Progenitor cell of endocrine pancreas (in vitro differentiated cells): Measurements from ENCODE around the gene DCBLD1. TPM values are rescaled to one million over a fixed set of nuclear protein-coding genes. Genes with fewer than 3 reads are reported as not detected.
A peak's percentile ranks its signal among the peaks of the same experiment; 100 is the strongest.

ENCODE experiments used
- DNase-seq: peaks from one replicate; pipeline ENCODE4 v3.0.0; 2021; ENCODE audit warnings: low spot score; ENCODE audit not compliant: unreplicated experiment
- H3K27ac Mint-ChIP-seq: 2 replicates; pipeline ENCODE4 v1.8.0; 2021; ENCODE audit warnings: mild to moderate bottlenecking, moderate library complexity, mixed read lengths
- H3K27me3 Mint-ChIP-seq: 2 replicates; pipeline ENCODE4 v1.8.0; 2021; ENCODE audit warnings: mixed read lengths
- H3K36me3 Mint-ChIP-seq: 2 replicates; pipeline ENCODE4 v1.8.0; 2022; ENCODE audit warnings: mixed read lengths; ENCODE audit not compliant: insufficient read depth
- H3K4me1 Mint-ChIP-seq: 2 replicates; pipeline ENCODE4 v1.8.0; 2021; ENCODE audit warnings: low read depth, mixed read lengths
- H3K4me3 Mint-ChIP-seq: 2 replicates; pipeline ENCODE4 v1.8.0; 2021; ENCODE audit warnings: low read depth, mild to moderate bottlenecking, moderate library complexity, mixed read lengths
- H3K9me3 Mint-ChIP-seq: 2 replicates; pipeline ENCODE4 v1.8.0; 2021; ENCODE audit warnings: low read depth, mixed read lengths
- CTCF ChIP-seq: fragments of 200-600 bp; sonication (generic); IDR thresholded peaks from one replicate; pipeline ENCODE4 v1.5.0; 2021; ENCODE audit warnings: antibody characterized with exemption, mild to moderate bottlenecking; ENCODE audit not compliant: unreplicated experiment
- total RNA-seq: library from RNA; stranded (reverse); gene quantifications from 2 replicates; pipeline ENCODE4 v1.2.1, GENCODE V29; 2021

DCBLD1 gene
- total RNA-seq, 1 donor from 2014 or later: 37.4 TPM

GRCh38 chr6:117446861-117447260 is 35.6 kb upstream of the DCBLD1 start:
- Mint-ChIP-seq H3K36me3 (no peaks in the 10 kb centered on the region), H3K4me1 (peaks cover 31% of the 10 kb centered on the region), H3K9me3 (no peaks in the 10 kb centered on the region), H3K27ac (peak overlapping the region; percentile 2), H3K4me3 (no peak overlapping the region), H3K27me3 (no peaks in the 10 kb centered on the region)
- DNase-seq: no peak
- TF ChIP-seq CTCF: no peak

- Mint-ChIP-seq H3K36me3 (no peaks in the 10 kb centered on the region), H3K4me3 (no peak overlapping the region), H3K27me3 (no peaks in the 10 kb centered on the region), H3K27ac (no peak overlapping the region), H3K9me3 (no peaks in the 10 kb centered on the region), H3K4me1 (peaks cover 33% of the 10 kb centered on the region)
- TF ChIP-seq CTCF: no peak
- DNase-seq: no peak
Measured at GRCh38 chr6:117448011-117448410, 34.5 kb upstream of the DCBLD1 start.

- Mint-ChIP-seq H3K27ac (no peak overlapping the region), H3K4me1 (peaks cover 33% of the 10 kb centered on the region), H3K36me3 (no peaks in the 10 kb centered on the region), H3K9me3 (no peaks in the 10 kb centered on the region), H3K27me3 (no peaks in the 10 kb centered on the region), H3K4me3 (no peak overlapping the region)
- TF ChIP-seq CTCF: no peak
- no peak for DNase-seq
Measured at GRCh38 chr6:117448732-117449485, 33.6 kb upstream of the DCBLD1 start.

GRCh38 chr6:117449549-117450439 is 32.7 kb upstream of the DCBLD1 start:
- DNase-seq: peak; percentile 29
- H3K27me3 Mint-ChIP-seq: no peaks in the 10 kb centered on the region
- peak; percentile 91 for TF ChIP-seq CTCF
- H3K4me3 Mint-ChIP-seq: no peak overlapping the region
- no peaks in the 10 kb centered on the region for H3K36me3 Mint-ChIP-seq
- H3K4me1 Mint-ChIP-seq: peaks cover 33% of the 10 kb centered on the region
- H3K27ac Mint-ChIP-seq: peak overlapping the region; percentile 49
- no peaks in the 10 kb centered on the region for H3K9me3 Mint-ChIP-seq

GRCh38 chr6:117451671-117452070 is 30.8 kb upstream of the DCBLD1 start:
- H3K36me3 Mint-ChIP-seq: no peaks in the 10 kb centered on the region
- H3K27ac Mint-ChIP-seq: no peak overlapping the region
- peaks cover 36% of the 10 kb centered on the region for H3K4me1 Mint-ChIP-seq
- H3K9me3 Mint-ChIP-seq: no peaks in the 10 kb centered on the region
- no peaks in the 10 kb centered on the region for H3K27me3 Mint-ChIP-seq
- H3K4me3 Mint-ChIP-seq: no peak overlapping the region
- no peak for DNase-seq
- TF ChIP-seq CTCF: no peak
